ENCODE data around the gene SLC5A9.
"Not testable (repeated sequence)": the region's sequence is repeated elsewhere in the genome, so short reads cannot be mapped to it uniquely, and the experiment has no call there.

The SLC5A9 gene

DNA sequence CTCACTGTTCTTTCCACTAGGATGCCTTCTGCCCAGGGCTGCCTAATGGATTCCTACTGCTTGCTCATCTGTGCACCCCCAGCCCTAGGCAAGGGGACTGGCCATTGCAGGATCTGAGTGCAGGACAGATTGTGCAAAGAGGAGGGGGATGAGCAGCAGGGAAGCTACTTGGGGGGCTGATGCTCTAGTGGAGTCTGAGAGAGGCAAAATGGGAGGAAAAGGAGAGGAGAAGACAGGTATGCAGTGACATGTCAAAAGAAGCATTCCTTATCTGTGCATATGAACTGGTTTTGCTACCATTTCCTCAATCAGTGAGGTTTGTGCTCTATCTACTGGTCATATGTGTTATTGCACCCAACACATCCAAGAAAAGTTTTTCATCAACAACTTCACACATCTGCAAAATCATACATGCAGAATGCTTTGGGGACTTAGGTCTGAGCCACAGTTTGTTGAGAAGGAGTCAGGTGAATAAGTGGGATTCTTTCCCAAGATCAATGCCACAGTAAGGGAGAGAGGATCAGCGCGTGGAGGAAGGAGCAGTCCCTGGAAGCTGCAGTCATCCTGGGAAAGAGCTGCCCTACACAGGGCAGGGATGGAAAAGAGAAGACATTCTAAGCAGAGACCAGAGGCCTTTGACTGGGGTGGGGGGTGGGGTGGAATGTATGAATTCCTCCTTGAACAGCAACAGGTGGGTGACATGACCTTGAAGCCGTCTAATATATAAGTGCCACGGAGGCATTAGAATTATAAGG lies 14.4 kb downstream of the SLC5A9 start:
- DNase-seq (ENCODE audit: low read depth in 2 of 3, low spot score in 1 of 3), result no peak

DNA sequence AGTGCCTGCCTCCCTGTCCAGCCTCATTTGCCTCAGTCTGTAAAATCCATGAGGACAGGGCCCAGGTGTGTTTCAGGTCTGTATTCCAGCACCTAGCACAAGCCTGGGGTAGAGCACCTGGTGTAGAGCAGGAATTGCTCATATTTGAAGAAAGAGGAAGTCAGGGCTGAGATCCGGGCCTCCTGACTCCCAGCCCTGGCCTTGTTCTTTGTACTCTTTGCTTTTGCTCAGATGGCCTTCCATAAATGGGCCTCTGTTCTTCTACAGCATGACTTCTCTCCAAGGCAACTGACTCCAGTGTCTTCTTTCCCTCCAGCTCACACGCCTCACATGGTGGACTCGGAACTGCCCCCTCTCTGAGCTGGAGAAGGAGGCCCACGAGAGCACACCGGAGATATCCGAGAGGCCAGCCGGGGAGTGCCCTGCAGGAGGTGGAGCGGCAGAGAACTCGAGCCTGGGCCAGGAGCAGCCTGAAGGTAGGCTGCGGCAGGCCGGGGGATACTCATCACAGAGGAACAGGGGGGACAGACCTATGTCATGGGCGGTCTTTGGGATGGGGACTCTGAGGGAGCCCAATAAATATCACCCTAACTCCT lies 19.7 kb downstream of the SLC5A9 start:
- DNase-seq (ENCODE audit: low read depth in 2 of 3, low spot score in 1 of 3), result no peak

DNA sequence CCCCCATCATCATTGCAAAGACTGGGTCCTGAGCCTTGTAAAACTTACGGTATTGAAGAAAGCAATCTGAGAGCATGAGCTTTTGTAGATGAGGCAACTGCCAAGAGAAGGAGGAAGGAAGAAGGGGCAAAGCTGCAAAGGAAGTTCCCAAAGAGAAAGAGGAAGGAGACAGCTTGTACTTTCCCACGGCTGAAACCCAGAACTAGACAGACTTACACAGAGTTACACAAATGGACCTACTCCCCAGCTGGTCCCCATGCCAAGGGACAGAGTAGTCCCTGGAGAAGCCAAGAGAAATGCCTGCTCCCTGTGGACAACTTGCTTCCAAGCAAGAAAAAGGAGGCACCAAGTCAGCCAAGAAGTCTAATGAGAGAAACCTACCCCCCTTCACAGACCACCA lies 22.6 kb downstream of the SLC5A9 start:
- DNase-seq (ENCODE audit: low read depth in 2 of 3, low spot score in 1 of 3), result no peak

DNA sequence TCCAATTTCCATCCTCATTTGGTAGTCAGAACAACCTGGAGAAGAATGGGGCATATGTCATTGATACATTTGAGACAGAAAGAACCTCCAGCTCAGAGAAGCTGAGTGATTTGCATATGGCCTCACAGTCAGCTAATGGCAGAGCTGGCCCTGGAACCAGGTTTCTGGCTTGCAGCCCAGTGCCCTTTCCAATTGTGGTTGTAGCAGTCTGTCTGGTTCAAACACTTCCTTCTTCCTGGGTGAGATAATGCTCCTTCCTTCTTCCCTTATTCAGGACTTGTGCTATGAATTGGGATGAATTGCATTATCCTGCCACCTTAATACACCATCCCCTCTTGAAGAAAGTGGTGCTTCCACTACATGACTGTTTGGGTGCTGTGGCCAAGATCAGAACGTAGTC lies 24.2 kb downstream of the SLC5A9 start:
- DNase-seq (ENCODE audit: low read depth in 2 of 3, low spot score in 1 of 3), result no peak

DNA sequence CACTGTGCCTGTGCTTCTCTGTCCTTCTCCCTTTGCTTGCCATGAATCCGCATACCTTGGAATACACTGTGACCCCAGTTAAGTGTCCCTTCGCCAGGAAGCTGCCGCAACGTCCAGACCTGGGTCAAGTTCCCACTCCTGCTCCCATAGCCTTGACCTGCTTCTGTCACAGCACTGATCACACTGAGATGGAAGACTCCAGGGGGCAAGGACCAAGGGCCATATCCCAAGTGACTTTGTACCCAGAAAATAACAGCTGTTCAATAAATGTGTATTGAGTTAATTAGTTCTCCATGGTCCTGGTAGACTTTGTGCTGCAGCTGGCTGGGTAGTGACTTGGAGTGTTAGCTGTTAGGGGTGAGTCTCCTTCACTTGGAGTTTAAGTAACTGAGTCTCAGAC lies 25.8 kb downstream of the SLC5A9 start:
- no peak for DNase-seq (ENCODE audit: low read depth in 2 of 3, low spot score in 1 of 3)

DNA sequence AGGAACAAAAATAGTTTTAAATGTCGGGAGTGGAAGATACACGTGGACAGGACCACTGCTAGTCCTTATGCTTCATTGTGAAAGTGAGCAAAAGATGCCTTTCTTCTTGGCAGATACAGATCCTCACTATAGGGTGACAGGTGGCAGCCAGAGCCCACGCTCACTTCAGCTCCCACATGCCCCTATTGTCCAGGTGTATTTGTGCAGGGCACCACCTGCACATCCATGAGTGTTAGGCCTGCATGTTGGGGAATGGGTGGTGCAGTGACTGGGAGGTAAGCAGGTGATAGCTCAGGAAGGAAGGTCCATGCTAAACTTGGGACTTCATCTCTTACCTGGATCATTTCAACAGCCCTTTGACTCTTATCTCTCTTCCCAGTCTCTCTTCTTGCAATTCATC lies 27.4 kb downstream of the SLC5A9 start:
- no peak for DNase-seq (ENCODE audit: low read depth in 2 of 3, low spot score in 1 of 3)

DNA sequence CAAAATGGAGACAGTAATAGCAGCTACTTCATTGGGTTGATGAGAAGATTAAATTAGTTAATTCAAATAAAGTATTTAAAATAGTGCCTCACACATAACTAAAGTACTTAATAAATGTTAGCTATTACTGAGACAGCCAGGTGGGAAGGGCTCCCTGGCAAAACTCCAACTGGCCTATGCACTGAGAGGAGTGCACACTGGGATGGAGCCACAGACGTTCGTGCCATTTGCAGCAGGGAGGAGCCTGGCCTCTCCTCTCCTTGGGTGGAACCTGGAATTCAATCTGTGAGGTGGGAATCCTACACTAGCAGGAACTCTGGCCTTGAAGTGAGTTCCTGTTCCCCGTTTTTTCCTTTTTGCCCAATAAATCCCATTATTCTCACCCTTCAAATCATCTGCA lies 28.1 kb downstream of the SLC5A9 start:
- no peak for DNase-seq (ENCODE audit: low read depth in 2 of 3, low spot score in 1 of 3)

DNA sequence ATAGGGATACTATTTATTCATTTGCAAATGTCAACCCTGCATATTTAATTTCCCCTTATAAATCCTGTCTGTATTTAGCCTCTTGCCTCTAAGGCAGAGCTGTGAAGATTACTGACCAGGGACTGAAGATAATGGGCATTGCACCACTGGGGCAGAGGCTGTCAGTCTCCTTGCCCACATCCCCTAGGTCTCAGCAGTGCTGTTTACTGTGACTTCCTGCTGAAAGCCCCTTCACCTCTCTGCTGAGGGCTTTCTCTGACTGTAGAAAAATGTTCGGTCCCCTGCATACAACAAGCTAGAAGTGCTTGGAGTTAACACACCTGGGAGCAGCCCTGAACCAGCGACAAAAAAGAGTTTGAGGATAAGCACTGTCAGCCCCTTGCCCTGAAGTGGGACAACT lies 28.8 kb downstream of the SLC5A9 start:
- DNase-seq (ENCODE audit: low read depth in 2 of 3, low spot score in 1 of 3), result no peak

DNA sequence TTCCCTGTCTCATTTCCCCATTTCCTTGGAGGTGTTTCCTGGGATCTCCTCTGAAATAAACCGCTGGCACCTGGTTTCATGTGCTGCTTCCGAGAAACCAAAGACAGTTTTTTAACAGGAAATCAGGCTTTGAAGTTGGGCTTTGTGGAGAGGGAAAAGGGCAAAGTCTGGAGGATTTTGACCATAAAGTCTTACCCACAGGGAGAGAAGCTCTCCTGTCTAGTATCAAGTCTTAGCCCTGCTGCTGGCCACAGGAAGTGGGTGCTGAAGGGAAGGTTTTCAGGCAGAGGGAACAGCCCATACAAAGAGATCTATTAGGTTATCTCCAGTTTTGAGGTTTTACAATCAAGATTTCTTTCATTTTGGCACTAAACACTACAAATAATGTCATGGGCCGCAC lies 29.3 kb downstream of the SLC5A9 start:
- no peak for DNase-seq (ENCODE audit: low read depth in 2 of 3, low spot score in 1 of 3)

DNA sequence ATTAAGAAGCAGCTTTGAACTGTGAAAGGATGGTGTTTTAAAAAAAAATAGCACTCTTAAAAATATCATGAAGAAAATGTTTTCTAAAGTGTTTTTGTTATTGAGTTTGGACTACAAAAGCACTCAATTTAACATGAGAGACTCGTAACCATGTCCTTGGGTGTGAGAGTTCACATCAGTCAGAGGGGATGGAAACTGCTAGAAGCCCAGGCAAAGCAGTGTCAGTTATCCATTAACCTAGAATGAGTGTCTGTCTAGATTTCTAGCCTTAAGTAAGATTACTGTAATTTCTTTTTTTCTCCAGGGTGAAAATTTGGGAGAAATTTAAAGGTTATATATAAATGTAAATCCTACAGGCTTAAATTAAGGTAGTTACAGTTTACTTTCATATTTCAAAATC lies 31.7 kb downstream of the SLC5A9 start:
- DNase-seq (ENCODE audit: low read depth in 2 of 3, low spot score in 1 of 3), result no peak

DNA sequence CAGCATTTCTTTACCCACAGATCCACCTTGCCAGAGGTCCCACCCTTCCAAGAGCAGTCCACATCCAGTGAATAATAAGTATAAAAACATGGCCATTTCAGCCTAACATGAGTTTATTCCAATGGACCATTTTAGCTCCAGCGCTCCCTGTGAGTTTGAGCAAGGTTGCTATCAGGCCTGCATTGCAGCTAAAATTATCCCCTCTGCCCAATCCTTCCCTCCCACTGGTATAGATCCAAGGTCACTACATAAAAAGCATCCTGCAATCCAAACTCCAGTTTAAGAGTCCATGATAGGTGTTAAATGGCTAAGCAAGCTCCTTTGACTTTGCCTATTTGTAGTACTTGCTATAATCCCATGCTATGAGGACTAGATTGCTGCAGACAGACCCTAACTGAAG lies 35.6 kb downstream of the SLC5A9 start:
- DNase-seq (ENCODE audit: low read depth in 2 of 3, low spot score in 1 of 3), result no peak

DNA sequence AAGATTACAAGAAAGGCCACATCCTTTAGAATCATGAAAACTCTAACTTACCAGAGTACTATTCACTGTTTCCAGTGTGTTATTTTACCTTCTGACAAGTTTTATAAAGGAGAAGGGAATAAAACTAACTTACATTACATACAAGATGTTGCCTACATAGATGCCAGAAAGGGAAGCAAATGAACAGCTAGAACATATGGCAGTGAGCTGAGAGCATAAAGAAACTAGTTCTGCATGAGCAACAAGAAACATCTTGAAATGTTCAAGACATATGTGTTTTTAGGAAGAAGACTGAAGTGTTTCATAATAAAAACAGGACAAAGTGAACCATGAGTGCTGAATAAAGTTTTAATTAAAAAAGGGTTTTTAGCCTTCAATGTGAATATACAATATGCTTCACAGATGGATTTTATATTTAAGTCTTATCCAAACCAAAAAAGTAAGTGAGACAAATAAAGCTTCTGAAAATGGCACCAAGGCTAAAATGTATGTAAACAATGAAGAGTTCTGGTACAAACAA lies 39.4 kb downstream of the SLC5A9 start:
- no peak for DNase-seq (ENCODE audit: low read depth in 2 of 3, low spot score in 1 of 3)

DNA sequence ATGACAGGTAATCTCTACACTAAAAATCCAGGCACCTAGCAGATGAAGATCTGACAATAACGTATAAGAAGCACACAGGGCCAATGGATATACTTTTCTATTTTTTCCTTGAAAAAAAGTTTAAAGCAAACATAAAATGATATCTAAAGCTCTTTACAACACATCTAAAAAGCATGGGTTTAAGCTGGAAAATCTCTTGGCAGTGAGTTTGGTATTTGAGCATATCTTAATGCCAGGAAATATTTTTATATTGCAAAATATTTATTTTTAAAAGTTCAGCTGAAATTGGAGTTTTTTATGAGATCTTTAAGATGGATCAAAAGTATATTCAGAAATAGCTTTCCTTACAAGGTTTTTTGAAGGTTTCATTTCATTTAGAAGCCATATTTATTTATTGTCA lies 40.5 kb downstream of the SLC5A9 start:
- DNase-seq (ENCODE audit: low read depth in 2 of 3, low spot score in 1 of 3), result no peak

DNA sequence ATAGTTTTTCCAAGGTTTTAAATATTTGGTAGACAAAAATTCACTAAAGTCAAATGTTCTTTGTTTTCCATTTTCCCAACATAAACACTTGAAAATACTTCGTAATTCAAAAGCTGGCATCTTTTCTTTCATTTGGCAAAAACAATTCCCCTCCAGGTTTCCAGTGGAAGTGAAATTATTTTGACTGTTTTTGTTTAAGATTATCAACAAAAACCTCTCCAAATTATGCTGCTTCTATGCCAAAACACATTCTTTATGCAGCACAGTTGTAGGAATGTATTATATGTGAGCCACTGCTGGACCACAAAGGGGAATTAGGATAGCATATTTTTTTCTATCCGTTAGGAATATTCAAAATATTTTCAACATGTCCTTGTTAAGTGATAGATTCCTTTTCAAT lies 44.1 kb downstream of the SLC5A9 start:
- no peak for DNase-seq (ENCODE audit: low read depth in 2 of 3, low spot score in 1 of 3)

DNA sequence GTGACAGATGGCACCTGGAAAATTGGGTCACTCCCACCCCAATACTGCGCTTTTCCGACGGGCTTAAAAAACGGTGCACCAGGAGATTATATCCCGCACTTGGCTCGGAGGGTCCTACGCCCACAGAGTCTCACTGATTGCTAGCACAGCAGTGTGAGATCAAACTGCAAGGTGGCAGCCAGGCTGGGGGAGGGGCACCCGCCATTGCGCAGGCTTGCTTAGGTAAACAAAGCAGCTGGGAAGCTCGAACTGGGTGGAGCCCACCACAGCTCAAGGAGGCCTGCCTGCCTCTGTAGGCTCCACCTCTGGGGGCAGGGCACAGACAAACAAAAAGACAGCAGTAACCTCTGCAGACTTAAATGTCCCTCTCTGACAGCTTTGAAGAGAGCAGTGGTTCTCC lies 54.9 kb downstream of the SLC5A9 start:
- not testable (repeated sequence) for DNase-seq (ENCODE audit: low read depth in 2 of 3, low spot score in 1 of 3)

DNA sequence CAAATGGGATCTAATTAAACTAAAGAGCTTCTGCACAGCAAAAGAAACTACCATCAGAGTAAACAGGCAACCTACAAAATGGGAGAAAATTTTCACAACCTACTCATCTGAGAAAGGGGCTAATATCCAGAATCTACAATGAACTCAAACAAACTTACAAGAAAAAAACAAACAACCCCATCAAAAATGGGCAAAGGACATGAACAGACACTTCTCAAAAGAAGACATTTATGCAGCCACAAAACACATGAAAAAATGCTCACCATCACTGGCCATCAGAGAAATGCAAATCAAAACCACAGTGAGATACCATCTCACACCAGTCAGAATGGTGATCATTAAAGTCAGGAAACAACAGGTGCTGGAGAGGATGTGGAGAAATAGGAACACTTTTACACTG lies 59.8 kb downstream of the SLC5A9 start:
- not testable (repeated sequence) for DNase-seq (ENCODE audit: low read depth in 2 of 3, low spot score in 1 of 3)

DNA sequence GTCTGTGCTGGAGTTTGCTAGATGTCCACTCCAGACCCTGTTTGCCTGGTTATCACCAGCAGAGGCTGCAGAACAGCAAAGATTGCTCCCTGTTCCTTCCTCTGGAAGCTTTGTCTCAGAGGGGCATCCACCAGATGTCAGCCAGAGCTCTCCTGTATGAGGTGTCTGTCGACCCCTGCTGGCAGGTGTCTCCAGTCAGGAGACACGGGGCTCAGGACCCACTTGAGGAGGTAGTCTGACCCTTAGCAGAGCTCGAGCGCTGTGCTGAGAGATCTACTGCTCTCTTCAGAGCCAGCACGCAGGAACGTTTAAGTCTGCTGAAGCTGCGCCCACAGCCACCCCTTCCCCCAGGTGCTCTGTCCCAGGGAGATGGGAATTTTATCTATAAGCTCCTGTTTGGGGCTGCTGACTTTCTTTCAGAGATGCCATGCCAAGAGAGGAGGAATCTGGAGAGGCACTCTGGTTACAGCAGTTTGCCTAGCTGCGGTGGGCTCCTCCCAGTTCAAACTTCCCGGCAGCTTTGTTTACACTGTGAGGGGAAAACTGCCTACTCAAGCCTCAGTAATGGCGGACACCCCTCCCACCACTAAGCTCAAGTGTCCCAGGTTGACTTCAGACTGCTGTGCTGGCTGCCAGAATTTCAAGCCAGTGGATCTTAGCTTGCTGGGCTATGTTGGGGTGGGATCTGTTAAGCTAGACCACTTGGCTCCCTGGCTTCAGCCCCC lies 62.3 kb downstream of the SLC5A9 start:
- DNase-seq (ENCODE audit: low read depth in 2 of 3, low spot score in 1 of 3), result not testable (repeated sequence)

DNA sequence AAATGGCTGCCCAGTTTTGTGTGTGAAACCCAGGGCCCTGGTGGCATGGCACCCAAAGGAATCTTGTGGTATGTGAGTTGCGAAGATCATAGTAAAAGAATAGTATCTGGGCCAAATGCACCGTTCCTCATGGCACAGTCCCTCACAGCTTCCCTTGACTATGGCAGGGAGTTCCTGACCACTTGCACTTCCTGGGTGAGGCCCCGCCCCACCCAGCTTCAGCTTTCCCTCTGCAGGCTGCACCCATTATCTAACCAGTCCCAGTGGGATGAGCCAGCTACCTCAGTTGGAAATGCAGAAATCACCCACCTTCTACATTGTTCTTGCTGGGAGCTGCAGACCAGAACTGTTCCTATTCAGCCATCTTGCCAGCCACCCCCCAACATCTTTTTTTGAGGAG lies 63.0 kb downstream of the SLC5A9 start:
- no peak for DNase-seq (ENCODE audit: low read depth in 2 of 3, low spot score in 1 of 3)

DNA sequence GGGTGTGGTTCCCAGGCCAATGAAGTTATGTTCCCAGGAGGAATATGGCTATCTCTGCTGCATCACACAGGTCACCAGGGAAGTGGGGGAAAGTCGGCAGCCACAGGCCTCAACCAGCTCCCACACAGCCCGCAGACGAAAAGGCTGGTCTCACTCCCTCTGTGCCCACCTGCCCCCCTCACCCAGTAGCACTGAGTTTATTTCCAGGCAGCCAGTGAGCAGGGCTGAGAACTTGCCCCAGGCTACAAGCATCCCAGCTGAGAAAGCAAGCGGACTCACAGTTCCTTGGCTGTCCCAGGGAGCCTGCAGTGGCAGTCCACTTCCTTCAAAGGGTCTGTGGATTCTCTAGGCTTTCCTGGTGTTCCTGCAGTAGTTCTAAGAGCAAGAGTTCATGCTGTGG lies 68.9 kb downstream of the SLC5A9 start:
- no peak for DNase-seq (ENCODE audit: low read depth in 2 of 3, low spot score in 1 of 3)

DNA sequence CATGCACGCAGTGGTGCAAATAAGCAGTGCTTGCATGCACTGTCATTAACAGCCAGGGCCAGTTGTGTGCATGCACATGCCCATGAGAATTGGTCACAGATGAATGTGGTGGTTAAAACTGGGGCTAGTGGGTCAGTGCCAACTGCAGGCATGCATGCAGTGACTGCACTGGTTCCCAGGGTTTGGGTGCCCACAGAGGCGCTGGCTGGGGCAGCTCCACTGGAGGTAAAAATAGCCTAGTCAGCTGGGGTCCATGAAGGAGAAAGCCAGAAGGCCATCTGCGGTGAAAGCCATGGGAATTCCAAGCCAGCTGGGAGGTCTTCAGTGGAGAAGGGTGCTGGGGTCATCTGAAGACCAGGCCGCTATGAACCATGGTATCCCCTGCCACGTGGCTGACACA lies 70.2 kb downstream of the SLC5A9 start:
- no peak for DNase-seq (ENCODE audit: low read depth in 2 of 3, low spot score in 1 of 3)

DNA sequence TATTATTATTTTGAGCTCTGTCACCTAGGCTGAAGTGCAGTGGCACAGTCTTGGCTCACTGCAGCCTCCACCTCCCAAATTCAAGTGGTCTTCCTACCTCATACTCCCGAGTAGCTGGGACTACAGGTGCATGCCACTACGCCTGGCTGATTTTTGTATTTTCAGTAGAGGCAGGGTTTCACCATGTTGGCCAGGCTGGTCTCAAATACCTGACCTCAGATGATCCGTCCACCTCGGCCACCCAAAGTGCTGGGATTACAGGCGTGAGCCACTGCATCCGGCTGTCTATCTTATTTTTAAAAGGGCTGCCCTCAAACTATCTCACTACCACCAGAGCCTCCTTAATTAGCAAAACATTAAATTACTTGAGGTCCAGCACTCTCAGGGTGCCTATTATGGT lies 71.6 kb downstream of the SLC5A9 start:
- not testable (repeated sequence) for DNase-seq (ENCODE audit: low read depth in 2 of 3, low spot score in 1 of 3)

DNA sequence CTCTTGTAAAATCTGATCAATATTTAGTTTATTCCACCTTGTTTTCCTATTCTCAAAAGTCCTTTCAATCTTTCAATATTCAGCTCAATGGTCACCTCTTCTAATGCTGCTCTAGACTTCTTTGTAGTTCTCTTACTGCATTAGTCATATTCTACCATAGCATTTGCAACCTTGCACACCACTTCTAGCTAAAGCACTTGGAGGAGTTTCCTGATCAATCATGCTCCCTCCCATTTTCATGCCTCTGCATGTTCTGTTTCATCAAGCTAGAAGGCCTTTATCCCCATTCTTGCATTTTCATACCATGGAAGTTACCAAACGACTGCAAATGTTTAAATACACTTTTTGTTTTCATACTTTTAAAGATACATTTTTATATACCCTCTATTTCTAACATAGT lies 72.1 kb downstream of the SLC5A9 start:
- no peak for DNase-seq (ENCODE audit: low read depth in 2 of 3, low spot score in 1 of 3)

Data from stimulated activated CD4-positive, alpha-beta T cell treated with anti-CD3 and anti-CD28 coated beads, Interleukin-12 subunit alpha, Interleukin-12 subunit beta, amount 100 ng/mL, for 48 hours (primary cell).